ENCODE data around the gene SWT1. TPM values are rescaled to one million over a fixed set of nuclear protein-coding genes. Genes with fewer than 3 reads are reported as not detected.
"Not testable (repeated sequence)": the region's sequence is repeated elsewhere in the genome, so short reads cannot be mapped to it uniquely, and the experiment has no call there.

The SWT1 gene
- total RNA-seq, 2 experiments from 2014 or later, result 4.1 to 5.3 TPM

GRCh38 chr1:185170291-185170848 lies 13.4 kb downstream of the SWT1 start:
- Mint-ChIP-seq H3K4me1 (ENCODE audit: low read depth) (peaks cover 10% of the 10 kb centered on the region), H3K27me3 (no peaks in the 10 kb centered on the region), H3K4me3 (no peak overlapping the region), H3K27ac (no peak overlapping the region), H3K36me3 (ENCODE audit: low read depth) (peaks cover 48% of the 10 kb centered on the region), H3K9me3 (no peaks in the 10 kb centered on the region)
- Histone ChIP-seq H3K4me1 (ENCODE audit: insufficient read depth, low read length) (peaks cover 2% of the 10 kb centered on the region), H3K27ac (ENCODE audit: low read depth in 1 of 2, low read length in 2 of 2) (no peak overlapping the region), H3K4me3 (ENCODE audit: low read length) (no peak overlapping the region), H3K9me3 (ENCODE audit: control insufficient read depth in 1 of 2, insufficient read depth in 1 of 2, low read length in 2 of 2) (no peaks in the 10 kb centered on the region), H3K27me3 (ENCODE audit: control insufficient read depth in 1 of 2, insufficient read depth in 2 of 2, low read length in 2 of 2) (no peaks in the 10 kb centered on the region), H3K36me3 (ENCODE audit: insufficient read depth, low read length) (peaks cover 13% of the 10 kb centered on the region)
- DNase-seq (peak in 10 of 14 experiments; percentile 3 to 74 (median 26)), ATAC-seq (ENCODE audit: poor library complexity) (peak; percentile 87)
- peak; percentile 80 for TF ChIP-seq CTCF (IDR thresholded peaks at IDR 0.05)
- POLR2A ChIA-PET, result interaction anchor here (1.1 to 1.4 kb wide), 5 partner anchors 13 to 504 kb away, joined by 3 to 4 read pairs (median 4); partner anchors contain the start of genes RNF2 and SWT1
- intact Hi-C loops (cut with DNase I, micrococcal nuclease), result loop anchor here (1.0 to 2.0 kb wide), 2 partner anchors 364 to 365 kb away; no protein-coding TSS in a partner anchor
- CTCF ChIA-PET, result interaction anchor here (0.9 to 2.2 kb wide), 8 partner anchors 9 to 365 kb away, joined by 3 to 18 read pairs (median 4); partner anchors contain the start of gene SWT1

GRCh38 chr1:185193756-185194155 lies 36.8 kb downstream of the SWT1 start:
- no peaks in the 10 kb centered on the region for H3K27me3 ChIP-seq (ENCODE audit: control insufficient read depth in 1 of 2, insufficient read depth in 2 of 2, low read length in 2 of 2)
- Mint-ChIP-seq H3K9me3 (no peaks in the 10 kb centered on the region), H3K4me1 (ENCODE audit: low read depth) (no peaks in the 10 kb centered on the region), H3K36me3 (ENCODE audit: low read depth) (peaks cover 74% of the 10 kb centered on the region), H3K4me3 (no peak overlapping the region), H3K27ac (no peak overlapping the region), H3K27me3 (no peaks in the 10 kb centered on the region)
- H3K27ac ChIP-seq (ENCODE audit: low read depth in 1 of 2, low read length in 2 of 2), result no peak overlapping the region
- no peaks in the 10 kb centered on the region for H3K4me1 ChIP-seq (ENCODE audit: insufficient read depth, low read length)
- DNase-seq, result no peak
- POLR2A ChIA-PET, result no interaction called here
- H3K36me3 ChIP-seq (ENCODE audit: insufficient read depth, low read length), result no peaks in the 10 kb centered on the region
- TF ChIP-seq CTCF (IDR thresholded peaks at IDR 0.05), result no peak
- H3K9me3 ChIP-seq (ENCODE audit: control insufficient read depth in 1 of 2, insufficient read depth in 1 of 2, low read length in 2 of 2), result no peaks in the 10 kb centered on the region
- intact Hi-C loops (cut with DNase I, micrococcal nuclease), result no loop called here
- no peak for ATAC-seq (ENCODE audit: poor library complexity)
- no peak overlapping the region for H3K4me3 ChIP-seq (ENCODE audit: low read length)
- CTCF ChIA-PET, result no interaction called here

GRCh38 chr1:185198712-185199111 lies 41.7 kb downstream of the SWT1 start:
- POLR2A ChIA-PET; intact Hi-C loops (cut with DNase I, micrococcal nuclease): not testable (repeated sequence)

GRCh38 chr1:185200889-185201288 lies 43.9 kb downstream of the SWT1 start:
- CTCF ChIA-PET, result no interaction called here
- intact Hi-C loops (cut with DNase I, micrococcal nuclease), result no loop called here

More at GRCh38 chr1:185198712-185199111, 41.7 kb downstream of the SWT1 start:
- CTCF ChIA-PET, result interaction anchor here (0.6 kb wide), 1 partner anchor 22 kb away, joined by 3 read pairs; no protein-coding TSS in a partner anchor
- ATAC-seq (ENCODE audit: poor library complexity); H3K4me1 ChIP-seq (ENCODE audit: insufficient read depth, low read length); H3K36me3 ChIP-seq (ENCODE audit: insufficient read depth, low read length); H3K9me3 Mint-ChIP-seq; H3K27me3 ChIP-seq (ENCODE audit: control insufficient read depth in 1 of 2, insufficient read depth in 2 of 2, low read length in 2 of 2); DNase-seq; H3K4me1 Mint-ChIP-seq (ENCODE audit: low read depth); H3K4me3 Mint-ChIP-seq; H3K27ac Mint-ChIP-seq; H3K4me3 ChIP-seq (ENCODE audit: low read length); H3K27me3 Mint-ChIP-seq; H3K9me3 ChIP-seq (ENCODE audit: control insufficient read depth in 1 of 2, insufficient read depth in 1 of 2, low read length in 2 of 2); H3K27ac ChIP-seq (ENCODE audit: low read depth in 1 of 2, low read length in 2 of 2): not testable (repeated sequence)
- peaks cover 67% of the 10 kb centered on the region for H3K36me3 Mint-ChIP-seq (ENCODE audit: low read depth)

More at GRCh38 chr1:185200889-185201288, 43.9 kb downstream of the SWT1 start:
- Mint-ChIP-seq H3K36me3 (ENCODE audit: low read depth) (peaks cover 58% of the 10 kb centered on the region), H3K4me1 (ENCODE audit: low read depth) (no peaks in the 10 kb centered on the region), H3K27me3 (no peaks in the 10 kb centered on the region), H3K4me3 (no peak overlapping the region), H3K27ac (no peak overlapping the region), H3K9me3 (peaks cover 6% of the 10 kb centered on the region)
- ATAC-seq (ENCODE audit: poor library complexity) (no peak), DNase-seq (no peak)
- Histone ChIP-seq H3K36me3 (ENCODE audit: insufficient read depth, low read length) (no peaks in the 10 kb centered on the region), H3K27me3 (ENCODE audit: control insufficient read depth in 1 of 2, insufficient read depth in 2 of 2, low read length in 2 of 2) (no peaks in the 10 kb centered on the region), H3K27ac (ENCODE audit: low read depth in 1 of 2, low read length in 2 of 2) (no peak overlapping the region), H3K4me1 (ENCODE audit: insufficient read depth, low read length) (no peaks in the 10 kb centered on the region), H3K4me3 (ENCODE audit: low read length) (no peak overlapping the region), H3K9me3 (ENCODE audit: control insufficient read depth in 1 of 2, insufficient read depth in 1 of 2, low read length in 2 of 2) (peaks cover 0 to 4% of the 10 kb centered on the region in 2 experiments)
- no peak for TF ChIP-seq CTCF (IDR thresholded peaks at IDR 0.05)
- POLR2A ChIA-PET, result no interaction called here
